Loucy (cell line): Measurements from ENCODE around the gene TAF11L4.
"Not testable (repeated sequence)": the region's sequence is repeated elsewhere in the genome, so short reads cannot be mapped to it uniquely, and the experiment has no call there.

Experiments
- H2AFZ ChIP-seq: fragments of 200-600 bp; sonication (generic); 2 replicates; pipeline ENCODE4 v1.6.0; 2016; ENCODE audit warnings: antibody characterized with exemption, mild to moderate bottlenecking, low read length, moderate library complexity
- H3F3A ChIP-seq: fragments of 200-600 bp; 2 replicates; pipeline ENCODE4 v1.6.0; 2016; ENCODE audit warnings: antibody characterized with exemption, low read depth, mild to moderate bottlenecking
- H3K27me3 ChIP-seq: fragments of 200-600 bp; sonication (generic); 2 replicates; pipeline ENCODE4 v1.6.1; 2014; ENCODE audit warnings: low read length, mild to moderate bottlenecking; ENCODE audit not compliant: insufficient read depth, poor library complexity, severe bottlenecking
- H3K36me3 ChIP-seq: fragments of 200-600 bp; sonication (generic); 2 replicates; pipeline ENCODE4 v1.6.1; 2016; ENCODE audit warnings: low read length; ENCODE audit not compliant: insufficient read depth
- H3K4me1 ChIP-seq: fragments of 200-600 bp; sonication (generic); 2 replicates; pipeline ENCODE4 v1.5.1; 2014; ENCODE audit warnings: low read length, mild to moderate bottlenecking; ENCODE audit not compliant: insufficient read depth, poor library complexity, severe bottlenecking
- H3K4me2 ChIP-seq: fragments of 200-600 bp; sonication (generic); 2 replicates; pipeline ENCODE4 v1.6.0; 2014; ENCODE audit warnings: antibody characterized with exemption, low read length, low read depth, mild to moderate bottlenecking; ENCODE audit not compliant: poor library complexity, severe bottlenecking
- H3K4me3 ChIP-seq: fragments of 200-600 bp; sonication (generic); 2 replicates; pipeline ENCODE4 v1.5.1; 2014; ENCODE audit warnings: low read length, mild to moderate bottlenecking, mixed read lengths; ENCODE audit not compliant: poor library complexity, severe bottlenecking
- H3K79me2 ChIP-seq: fragments of 200-600 bp; sonication (generic); 2 replicates; pipeline ENCODE4 v1.6.1; 2014; ENCODE audit warnings: low read length; ENCODE audit not compliant: insufficient read depth
- H3K9ac ChIP-seq: fragments of 200-600 bp; sonication (generic); 2 replicates; pipeline ENCODE4 v1.6.0; 2014; ENCODE audit warnings: mild to moderate bottlenecking, low read depth, low read length, moderate library complexity; ENCODE audit not compliant: poor library complexity, severe bottlenecking
- H3K9me2 ChIP-seq: fragments of 200-600 bp; sonication (generic); replicated peaks from 2 replicates; pipeline ENCODE4 v1.6.1; 2016; ENCODE audit warnings: low read depth, low read length, mixed read lengths
- H3K9me3 ChIP-seq: fragments of 200-600 bp; sonication (generic); 2 replicates; pipeline ENCODE4 v1.6.1; 2014; ENCODE audit warnings: mild to moderate bottlenecking, antibody characterized with exemption, low read length, low read depth; ENCODE audit not compliant: insufficient read depth
- H4K20me1 ChIP-seq: fragments of 200-600 bp; sonication (generic); 2 replicates; pipeline ENCODE4 v1.6.0; 2014; ENCODE audit warnings: antibody characterized with exemption, low read length, mild to moderate bottlenecking; ENCODE audit not compliant: insufficient read depth, poor library complexity, severe bottlenecking
- CTCF ChIP-seq: fragments of 200-600 bp; sonication (generic); conservative IDR thresholded peaks from 2 replicates; pipeline ENCODE4 v1.5.1; 2014; ENCODE audit warnings: mild to moderate bottlenecking, antibody characterized with exemption, low read length
- EZH2phosphoT487 ChIP-seq: fragments of 200-600 bp; IDR thresholded peaks from 2 replicates; pipeline ENCODE4 v1.6.1; 2018; ENCODE audit warnings: antibody characterized with exemption, mild to moderate bottlenecking, moderate library complexity, borderline replicate concordance

The TAF11L4 gene

GRCh38 chr5:17492770-17493169, 28.8 kb upstream of the TAF11L4 start:
- no peak overlapping the region for H3K4me2 ChIP-seq
- no peaks in the 10 kb centered on the region for H3K36me3 ChIP-seq
- H3K27me3 ChIP-seq = no peaks in the 10 kb centered on the region
- H3K4me3 ChIP-seq = no peak overlapping the region
- no peaks in the 10 kb centered on the region for H3F3A ChIP-seq
- H3K79me2 ChIP-seq = no peaks in the 10 kb centered on the region
- H3K4me1 ChIP-seq = no peaks in the 10 kb centered on the region
- no peak overlapping the region for H3K9ac ChIP-seq
- TF ChIP-seq CTCF = no peak
- no peak for TF ChIP-seq EZH2phosphoT487
- H3K9me3 ChIP-seq = peaks cover 3% of the 10 kb centered on the region; the same call in 1 of the 2 replicates
- H3K9me2 ChIP-seq = no peaks in the 10 kb centered on the region
- H2AFZ ChIP-seq = no peak overlapping the region
- no peaks in the 10 kb centered on the region for H4K20me1 ChIP-seq

- TF ChIP-seq EZH2phosphoT487 (no peak), CTCF (no peak)
Observed at GRCh38 chr5:17497446-17497845, 24.2 kb upstream of the TAF11L4 start.

GRCh38 chr5:17497931-17498330, 23.7 kb upstream of the TAF11L4 start, which contains the start of gene TAF11L2:
TAF11L2 (plus strand) TSS chr5:17498231.
- not testable (repeated sequence) for H3K79me2 ChIP-seq, H3K4me1 ChIP-seq, H3K9me3 ChIP-seq, H3K4me3 ChIP-seq, H3K9ac ChIP-seq, H3F3A ChIP-seq, H3K9me2 ChIP-seq, H3K4me2 ChIP-seq, H3K36me3 ChIP-seq, H2AFZ ChIP-seq, H4K20me1 ChIP-seq, H3K27me3 ChIP-seq

More at GRCh38 chr5:17497446-17497845, 24.2 kb upstream of the TAF11L4 start:
- H3K9me2 ChIP-seq = no peaks in the 10 kb centered on the region
- no peak overlapping the region for H3K4me2 ChIP-seq
- no peaks in the 10 kb centered on the region for H3F3A ChIP-seq
- H3K9me3 ChIP-seq = peaks cover 3% of the 10 kb centered on the region; the same call in 1 of the 2 replicates
- H3K4me1 ChIP-seq = no peaks in the 10 kb centered on the region
- H4K20me1 ChIP-seq = no peaks in the 10 kb centered on the region
- no peak overlapping the region for H2AFZ ChIP-seq
- no peak overlapping the region for H3K9ac ChIP-seq
- no peaks in the 10 kb centered on the region for H3K79me2 ChIP-seq
- H3K27me3 ChIP-seq = no peaks in the 10 kb centered on the region
- H3K4me3 ChIP-seq = no peak overlapping the region
- no peaks in the 10 kb centered on the region for H3K36me3 ChIP-seq

- Histone ChIP-seq H3F3A (no peaks in the 10 kb centered on the region), H3K27me3 (no peaks in the 10 kb centered on the region), H3K4me2 (no peak overlapping the region), H2AFZ (no peak overlapping the region), H3K9me3 (no peaks in the 10 kb centered on the region), H3K4me1 (no peaks in the 10 kb centered on the region), H3K36me3 (no peaks in the 10 kb centered on the region), H3K9me2 (no peaks in the 10 kb centered on the region), H3K79me2 (no peaks in the 10 kb centered on the region), H3K4me3 (no peak overlapping the region), H4K20me1 (no peaks in the 10 kb centered on the region), H3K9ac (no peak overlapping the region)
- TF ChIP-seq CTCF = no peak
- TF ChIP-seq EZH2phosphoT487 = no peak
Observed at GRCh38 chr5:17511775-17512325, 9.8 kb upstream of the TAF11L4 start.

- not testable (repeated sequence) for H3K9me2 ChIP-seq, H3K9me3 ChIP-seq, H3K36me3 ChIP-seq, H4K20me1 ChIP-seq, H3K4me2 ChIP-seq, H3K79me2 ChIP-seq, H3K27me3 ChIP-seq, H3K4me1 ChIP-seq, H3F3A ChIP-seq, H2AFZ ChIP-seq, H3K9ac ChIP-seq, H3K4me3 ChIP-seq
Observed at GRCh38 chr5:17517526-17517925, 4.1 kb upstream of the TAF11L4 start.
